Keratinocyte (primary cell): ENCODE results near the gene RDH5. TPM values are rescaled to one million over a fixed set of nuclear protein-coding genes. Genes with fewer than 3 reads are reported as not detected.

Source experiments
- DNase-seq: peaks from one replicate; pipeline ENCODE4 v3.0.0-alpha.2; 2011; ENCODE audit warnings: low read depth, missing footprints, low spot score
- FAIRE-seq: peaks from 2 replicates; lab custom pipeline; 2011; peaks lifted over from hg19 to GRCh38; lab: Jason Lieb, UNC
- H2AFZ ChIP-seq: 2 replicates; pipeline ENCODE4 v1.6.0; 2012; ENCODE audit warnings: low read length, control low read depth, inconsistent platforms; ENCODE audit not compliant: control insufficient read depth
- H3K27ac ChIP-seq: 2 replicates; pipeline ENCODE4 v1.5.1; 2011; ENCODE audit warnings: low read length; ENCODE audit not compliant: control insufficient read depth, insufficient read depth
- H3K27me3 ChIP-seq: 3 replicates; pipeline ENCODE4 v1.6.0; 2011; ENCODE audit warnings: low read length; ENCODE audit not compliant: control insufficient read depth, insufficient read depth; ENCODE audit errors: extremely low read depth
- H3K36me3 ChIP-seq, 2 experiments: 2 replicates in 1 of 2; 3 replicates in 1 of 2; pipeline ENCODE4 v1.5.1; 2011; ENCODE audit warnings: low read length in 2 of 2, mild to moderate bottlenecking in 1 of 2; ENCODE audit not compliant: control insufficient read depth in 2 of 2, insufficient read depth in 2 of 2; ENCODE audit errors: extremely low read depth in 1 of 2
- H3K4me1 ChIP-seq: 3 replicates; pipeline ENCODE4 v1.5.1; 2011; ENCODE audit warnings: low read length; ENCODE audit not compliant: control insufficient read depth, insufficient read depth; ENCODE audit errors: extremely low read depth
- H3K4me2 ChIP-seq: 3 replicates; pipeline ENCODE4 v1.6.0; 2011; ENCODE audit warnings: low read depth, low read length; ENCODE audit not compliant: control insufficient read depth, insufficient read depth; ENCODE audit errors: extremely low read depth
- H3K4me3 ChIP-seq, 3 experiments: fragments of 200-600 bp in 1 of 3; sonication (generic) in 1 of 3; 2 replicates in 2 of 3; 3 replicates in 1 of 3; pipeline ENCODE4 v1.5.1; 2011 to 2016; ENCODE audit warnings: low read length in 3 of 3, mild to moderate bottlenecking in 3 of 3, control low read depth in 2 of 3, inconsistent platforms in 1 of 3, low read depth in 1 of 3, mixed read lengths in 1 of 3, mixed run types in 1 of 3, moderate library complexity in 1 of 3; ENCODE audit not compliant: control insufficient read depth in 2 of 3, insufficient read depth in 2 of 3; ENCODE audit errors: extremely low read depth in 1 of 3
- H3K79me2 ChIP-seq: 2 replicates; pipeline ENCODE4 v1.6.0; 2012; ENCODE audit warnings: low read length; ENCODE audit not compliant: control insufficient read depth, insufficient read depth
- H3K9ac ChIP-seq: 3 replicates; pipeline ENCODE4 v1.6.0; 2011; ENCODE audit warnings: low read length; ENCODE audit not compliant: control insufficient read depth, insufficient read depth; ENCODE audit errors: extremely low read depth
- H3K9me1 ChIP-seq: 3 replicates; pipeline ENCODE4 v1.6.0; 2011; ENCODE audit warnings: low read length; ENCODE audit not compliant: control insufficient read depth, insufficient read depth; ENCODE audit errors: extremely low read depth
- H3K9me3 ChIP-seq: 2 replicates; pipeline ENCODE4 v1.5.1; 2012; ENCODE audit warnings: low read depth, low read length; ENCODE audit not compliant: control insufficient read depth
- H4K20me1 ChIP-seq: 3 replicates; pipeline ENCODE4 v1.6.0; 2011; ENCODE audit warnings: low read length; ENCODE audit not compliant: control insufficient read depth, insufficient read depth; ENCODE audit errors: extremely low read depth
- EZH2 ChIP-seq: IDR thresholded peaks from one replicate; pipeline ENCODE4 v1.6.1; 2012; ENCODE audit warnings: inconsistent platforms, mild to moderate bottlenecking, low read length, moderate library complexity
- dilution Hi-C: fragments of 300-500 bp; cut with MboI; formaldehyde crosslinking; loops from one replicate; pipeline ENCODE4 v1.7.0; 2020; ENCODE audit warnings: low sequenced_read_pairs; ENCODE audit not compliant: extremely low pct_ligation_motif_present
- polyA plus RNA-seq, 5 experiments: library from polyadenylated mRNA; depleted of rRNA in 3 of 5; stranded (reverse) in 3 of 5; stranded (forward) in 1 of 5; unstranded in 1 of 5; fragments of >200 nt; gene quantifications; 1 replicate in 1 of 5; 2 replicates in 3 of 5; 3 replicates in 1 of 5; pipeline versions ENCODE4 v1.2.1 to v1.2.3, GENCODE V29; 2011 to 2012; ENCODE audit warnings: missing spikeins in 2 of 5, low read depth in 1 of 5, low replicate concordance in 1 of 5
- TF ChIP-seq, protein P1 (sequence below), 3 experiments: IDR thresholded peaks in 1 of 3; conservative IDR thresholded peaks in 1 of 3; optimal IDR thresholded peaks in 1 of 3; 2 replicates in 2 of 3; 3 replicates in 1 of 3; pipeline versions ENCODE3 to v1.5.1; 2011; ENCODE audit warnings: low read length in 3 of 3, mild to moderate bottlenecking in 3 of 3, moderate library complexity in 2 of 3, control low read depth in 1 of 3, inconsistent platforms in 1 of 3; ENCODE audit not compliant: insufficient read depth in 2 of 3; ENCODE audit errors: extremely low read depth in 1 of 3

The RDH5 gene
- polyA plus RNA-seq, 1 donor (not counting 4 experiments of a cell fraction or from before 2014, with no cell fraction given): 1.2 TPM

DNA sequence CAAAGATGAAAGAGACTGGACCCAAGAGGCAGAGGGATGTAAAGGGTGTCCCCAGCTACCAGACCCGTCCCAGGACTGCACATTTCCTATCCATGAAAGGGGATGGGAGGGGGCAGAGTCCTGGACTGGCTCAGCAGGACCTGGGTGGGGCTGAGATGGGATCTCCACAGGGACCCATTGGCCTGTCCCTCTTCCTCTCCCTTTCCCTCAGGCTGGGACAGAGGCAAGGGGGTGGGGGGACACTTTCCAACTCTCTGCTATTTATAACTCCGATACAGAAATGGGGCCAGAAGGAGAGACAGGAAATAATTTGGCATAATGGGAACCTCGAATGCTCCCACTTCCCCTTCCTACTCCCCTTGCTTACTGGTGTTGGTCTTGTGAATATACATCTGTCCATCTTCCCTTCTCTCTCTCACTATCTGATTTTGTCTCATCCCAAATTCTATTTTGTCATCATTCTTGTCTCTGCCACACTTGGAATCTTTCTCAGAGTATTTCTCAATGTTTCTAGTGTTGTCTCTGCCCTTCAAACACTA is 11.4 kb upstream of the RDH5 start:
- FAIRE-seq: no peak
- Histone ChIP-seq H3K36me3 (no peaks in the 10 kb centered on the region), H3K9me3 (no peaks in the 10 kb centered on the region), H4K20me1 (no peaks in the 10 kb centered on the region), H3K27me3 (peaks cover 49% of the 10 kb centered on the region), H3K9me1 (no peaks in the 10 kb centered on the region), H3K9ac (no peak overlapping the region), H2AFZ (no peak overlapping the region), H3K27ac (no peak overlapping the region), H3K4me1 (peaks cover 3% of the 10 kb centered on the region), H3K4me3 (no peak overlapping the region), H3K79me2 (no peaks in the 10 kb centered on the region), H3K4me2 (no peak overlapping the region)
- dilution Hi-C loops: no loop called here
- no peak for TF ChIP-seq EZH2
- TF ChIP-seq, protein P1, sequence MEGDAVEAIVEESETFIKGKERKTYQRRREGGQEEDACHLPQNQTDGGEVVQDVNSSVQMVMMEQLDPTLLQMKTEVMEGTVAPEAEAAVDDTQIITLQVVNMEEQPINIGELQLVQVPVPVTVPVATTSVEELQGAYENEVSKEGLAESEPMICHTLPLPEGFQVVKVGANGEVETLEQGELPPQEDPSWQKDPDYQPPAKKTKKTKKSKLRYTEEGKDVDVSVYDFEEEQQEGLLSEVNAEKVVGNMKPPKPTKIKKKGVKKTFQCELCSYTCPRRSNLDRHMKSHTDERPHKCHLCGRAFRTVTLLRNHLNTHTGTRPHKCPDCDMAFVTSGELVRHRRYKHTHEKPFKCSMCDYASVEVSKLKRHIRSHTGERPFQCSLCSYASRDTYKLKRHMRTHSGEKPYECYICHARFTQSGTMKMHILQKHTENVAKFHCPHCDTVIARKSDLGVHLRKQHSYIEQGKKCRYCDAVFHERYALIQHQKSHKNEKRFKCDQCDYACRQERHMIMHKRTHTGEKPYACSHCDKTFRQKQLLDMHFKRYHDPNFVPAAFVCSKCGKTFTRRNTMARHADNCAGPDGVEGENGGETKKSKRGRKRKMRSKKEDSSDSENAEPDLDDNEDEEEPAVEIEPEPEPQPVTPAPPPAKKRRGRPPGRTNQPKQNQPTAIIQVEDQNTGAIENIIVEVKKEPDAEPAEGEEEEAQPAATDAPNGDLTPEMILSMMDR (optimal IDR thresholded peaks at IDR 0.05 in 1 of 3, IDR thresholded peaks at IDR 0.05 in 1 of 3, conservative IDR thresholded peaks at IDR 0.05 in 1 of 3; ENCODE audit: extremely low read depth in 1 of 3, insufficient read depth in 2 of 3, low read length in 3 of 3): no peak
- DNase-seq: no peak

DNA sequence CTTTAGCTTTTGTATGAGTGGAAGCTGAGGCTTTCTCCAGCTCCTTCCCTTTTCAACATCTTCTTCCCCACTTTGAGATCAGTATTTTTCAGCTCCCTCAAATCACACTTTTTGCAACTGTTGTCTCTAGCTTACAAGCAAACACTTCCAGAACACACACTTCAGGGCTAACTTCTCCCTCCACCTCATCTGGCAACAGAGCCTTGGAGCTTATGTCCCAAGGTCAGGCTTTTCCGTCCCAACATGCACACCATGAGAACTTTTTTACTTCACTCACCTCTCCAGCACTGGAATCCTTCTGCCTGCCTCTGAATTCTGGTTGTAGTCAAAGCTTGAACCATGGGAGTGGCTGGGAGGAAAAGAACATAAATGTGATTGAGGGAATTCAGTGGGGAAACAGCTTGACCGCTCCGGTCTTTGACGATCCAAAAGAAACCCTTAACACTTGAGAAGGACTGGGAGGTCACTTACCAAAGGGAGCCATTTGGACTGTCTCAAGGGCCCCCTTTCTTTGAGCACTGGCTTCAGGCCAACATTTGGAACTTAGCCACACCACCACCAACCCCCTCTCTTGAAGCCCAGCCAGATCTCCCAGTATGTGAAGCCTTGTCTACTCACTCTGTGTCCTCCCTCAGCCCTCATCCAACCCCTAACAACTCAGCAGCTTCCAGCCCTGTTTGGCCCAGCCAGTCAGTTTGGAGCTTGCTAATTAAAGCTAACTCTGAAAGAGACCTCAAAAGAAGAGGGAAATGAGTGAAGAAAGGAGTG is 8.2 kb upstream of the RDH5 start:
- FAIRE-seq: no peak
- H3K79me2 ChIP-seq: no peaks in the 10 kb centered on the region
- no peak overlapping the region for H3K9ac ChIP-seq
- no peak overlapping the region for H3K4me2 ChIP-seq
- peaks cover 9% of the 10 kb centered on the region for H3K4me1 ChIP-seq
- no peaks in the 10 kb centered on the region for H3K9me3 ChIP-seq
- no peaks in the 10 kb centered on the region for H4K20me1 ChIP-seq
- H3K4me3 ChIP-seq: no peak overlapping the region
- no peaks in the 10 kb centered on the region for H3K36me3 ChIP-seq
- H3K27ac ChIP-seq: no peak overlapping the region
- H3K27me3 ChIP-seq: peaks cover 38% of the 10 kb centered on the region
- dilution Hi-C loops: no loop called here
- TF ChIP-seq, protein P1 (optimal IDR thresholded peaks at IDR 0.05 in 1 of 3, IDR thresholded peaks at IDR 0.05 in 1 of 3, conservative IDR thresholded peaks at IDR 0.05 in 1 of 3; ENCODE audit: extremely low read depth in 1 of 3, insufficient read depth in 2 of 3, low read length in 3 of 3): no peak
- TF ChIP-seq EZH2: no peak
- no peaks in the 10 kb centered on the region for H3K9me1 ChIP-seq
- DNase-seq: no peak
- H2AFZ ChIP-seq: no peak overlapping the region
